Measurements from ENCODE around the gene HSD17B2. TPM values are rescaled to one million over a fixed set of nuclear protein-coding genes. Genes with fewer than 3 reads are reported as not detected.

Gene HSD17B2
- total and polyA plus RNA-seq, 2 of the 4 experiments (the other 2 are of a cell fraction) = 0.12 to 0.18 TPM

GRCh38 chr16:82050506-82050905 lies 15.5 kb downstream of the HSD17B2 start:
- Histone ChIP-seq H3K4ac (ENCODE audit: low read depth, low read length) (no peak overlapping the region), H4K91ac (ENCODE audit: insufficient read depth, low read depth, low read length) (no peak overlapping the region), H3K9me1 (ENCODE audit: insufficient read depth, low read length) (no peaks in the 10 kb centered on the region), H3K79me1 (ENCODE audit: low read depth in 1 of 2, low read length in 2 of 2) (no peaks in the 10 kb centered on the region), H3K4me1 (ENCODE audit: control insufficient read depth, insufficient read depth, low read length) (peaks cover 1% of the 10 kb centered on the region; the same call in 1 of the 2 replicates), H2AK5ac (ENCODE audit: low read depth, low read length) (no peak overlapping the region), H4K20me1 (ENCODE audit: insufficient read depth, low read length) (no peaks in the 10 kb centered on the region), H4K5ac (ENCODE audit: low read depth, low read length) (no peak overlapping the region), H2BK20ac (ENCODE audit: low read depth, low read length) (no peak overlapping the region), H2BK15ac (ENCODE audit: low read depth, low read length) (no peak overlapping the region), H3K27me3 (ENCODE audit: control insufficient read depth, insufficient read depth, low read length) (peaks cover 3% of the 10 kb centered on the region; the same call in 1 of the 2 replicates), H3K4me2 (ENCODE audit: low read depth, low read length) (no peak overlapping the region), H3K9ac (ENCODE audit: low read depth, low read length) (no peak overlapping the region), H3K56ac (ENCODE audit: extremely low read depth, insufficient read depth, low read length) (no peak overlapping the region), H3K36me3 (ENCODE audit: control insufficient read depth, insufficient read depth, low read length) (no peaks in the 10 kb centered on the region), H2AK9ac (replicated peaks; ENCODE audit: low read depth, low read length, poor library complexity) (no peak overlapping the region), H2AFZ (replicated peaks; ENCODE audit: low read length, poor library complexity) (no peak overlapping the region), H3K4me3 (ENCODE audit: insufficient read depth, low read depth, low read length) (no peak overlapping the region), H2BK120ac (ENCODE audit: low read depth, low read length) (no peak overlapping the region), H3K14ac (replicated peaks; ENCODE audit: low read depth, low read length) (no peak overlapping the region), H4K8ac (ENCODE audit: low read depth in 2 of 2, low read length in 2 of 2) (no peak overlapping the region), H3K9me3 (ENCODE audit: control insufficient read depth, insufficient read depth, low read length) (no peaks in the 10 kb centered on the region), H3K18ac (ENCODE audit: low read depth, low read length) (no peak overlapping the region; the same call in 1 of the 2 replicates), H2BK5ac (ENCODE audit: low read depth, low read length, poor library complexity, severe bottlenecking) (no peak overlapping the region), H3K27ac (ENCODE audit: insufficient read depth, low read length) (no peak overlapping the region), H3K23ac (ENCODE audit: low read depth, low read length) (no peak overlapping the region)
- dilution Hi-C loops (cut with HindIII; ENCODE audit: low sequenced_read_pairs, unreplicated experiment) (no loop called here), intact Hi-C loops (cut with micrococcal nuclease) (no loop called here), in situ Hi-C loops (cut with MboI; ENCODE audit: low sequenced_read_pairs) (no loop called here)
- TF ChIP-seq USF2 (IDR thresholded peaks at IDR 0.05; ENCODE audit: low read depth, low read length) (no peak), NFE2L2 (IDR thresholded peaks at IDR 0.05; ENCODE audit: low read depth, low read length) (no peak), CEBPB (IDR thresholded peaks at IDR 0.05; ENCODE audit: low read depth, low read length) (no peak), BHLHE40 (IDR thresholded peaks at IDR 0.05; ENCODE audit: low read depth, low read length) (no peak), SMC3 (IDR thresholded peaks at IDR 0.05; ENCODE audit: low read depth, low read length) (no peak), RFX5 (IDR thresholded peaks at IDR 0.05; ENCODE audit: low read depth, low read length) (no peak), RAD21 (IDR thresholded peaks at IDR 0.05; ENCODE audit: low read length) (no peak), MXI1 (IDR thresholded peaks at IDR 0.05; ENCODE audit: borderline replicate concordance, low read depth, low read length) (no peak), MAFK (IDR thresholded peaks at IDR 0.05; ENCODE audit: low read depth, low read length) (no peak)
- TF ChIP-seq, protein P1, sequence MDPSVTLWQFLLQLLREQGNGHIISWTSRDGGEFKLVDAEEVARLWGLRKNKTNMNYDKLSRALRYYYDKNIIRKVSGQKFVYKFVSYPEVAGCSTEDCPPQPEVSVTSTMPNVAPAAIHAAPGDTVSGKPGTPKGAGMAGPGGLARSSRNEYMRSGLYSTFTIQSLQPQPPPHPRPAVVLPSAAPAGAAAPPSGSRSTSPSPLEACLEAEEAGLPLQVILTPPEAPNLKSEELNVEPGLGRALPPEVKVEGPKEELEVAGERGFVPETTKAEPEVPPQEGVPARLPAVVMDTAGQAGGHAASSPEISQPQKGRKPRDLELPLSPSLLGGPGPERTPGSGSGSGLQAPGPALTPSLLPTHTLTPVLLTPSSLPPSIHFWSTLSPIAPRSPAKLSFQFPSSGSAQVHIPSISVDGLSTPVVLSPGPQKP (IDR thresholded peaks at IDR 0.05; ENCODE audit: borderline replicate concordance, low read depth, low read length) = no peak
- BruUV-seq (replicated peaks) = no TSS peak
- ChIA-PET POLR2A (ENCODE audit: unreplicated experiment) (no interaction called here), CTCF (no interaction called here)
- DNase-seq (no peak), ATAC-seq (ENCODE audit: low read depth) (no peak)
- WGBS, 2 experiments (ENCODE audit: extremely low coverage in 2 of 2, insufficient read length in 1 of 2) = 20% methylated on average over 1 of the region's 3 CpGs; no CpG with 5 or more reads in 1 of the 2 experiments

Data from IMR-90 (cell line).